Brain pericyte (primary cell): Measurements from ENCODE around the gene OR52J3.
A peak's percentile ranks its signal among the peaks of the same experiment; 100 is the strongest.
"Not testable (repeated sequence)": the region's sequence is repeated elsewhere in the genome, so short reads cannot be mapped to it uniquely, and the experiment has no call there.

Experiments used
- DNase-seq: peaks from one replicate; pipeline ENCODE4 v3.0.0-alpha.2; 2012; ENCODE audit warnings: low read depth, low spot score

The OR52J3 gene

DNA sequence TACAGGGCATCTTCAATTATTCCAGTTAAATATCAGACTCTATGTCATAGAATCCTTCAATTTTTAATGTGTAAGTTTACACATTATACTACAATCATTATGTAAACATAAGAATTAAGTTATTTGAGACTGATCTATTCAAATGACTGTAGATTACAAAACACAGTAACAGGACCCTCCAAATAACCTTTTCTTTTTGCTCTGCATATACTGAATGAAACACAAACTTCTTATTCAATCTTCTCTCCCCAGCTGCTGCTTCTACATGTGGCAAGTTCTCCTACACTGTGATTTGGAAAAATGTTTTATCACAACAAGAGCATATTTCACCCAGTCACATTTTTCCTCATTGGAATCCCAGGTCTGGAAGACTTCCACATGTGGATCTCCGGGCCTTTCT lies at the start of gene OR52J3:
Gene OR52J3, plus strand, starts transcription at position 301 of the 400 bp plus-strand sequence. Its CDS starts 0 bp downstream, at position 301.
- DNase-seq = no peak

DNA sequence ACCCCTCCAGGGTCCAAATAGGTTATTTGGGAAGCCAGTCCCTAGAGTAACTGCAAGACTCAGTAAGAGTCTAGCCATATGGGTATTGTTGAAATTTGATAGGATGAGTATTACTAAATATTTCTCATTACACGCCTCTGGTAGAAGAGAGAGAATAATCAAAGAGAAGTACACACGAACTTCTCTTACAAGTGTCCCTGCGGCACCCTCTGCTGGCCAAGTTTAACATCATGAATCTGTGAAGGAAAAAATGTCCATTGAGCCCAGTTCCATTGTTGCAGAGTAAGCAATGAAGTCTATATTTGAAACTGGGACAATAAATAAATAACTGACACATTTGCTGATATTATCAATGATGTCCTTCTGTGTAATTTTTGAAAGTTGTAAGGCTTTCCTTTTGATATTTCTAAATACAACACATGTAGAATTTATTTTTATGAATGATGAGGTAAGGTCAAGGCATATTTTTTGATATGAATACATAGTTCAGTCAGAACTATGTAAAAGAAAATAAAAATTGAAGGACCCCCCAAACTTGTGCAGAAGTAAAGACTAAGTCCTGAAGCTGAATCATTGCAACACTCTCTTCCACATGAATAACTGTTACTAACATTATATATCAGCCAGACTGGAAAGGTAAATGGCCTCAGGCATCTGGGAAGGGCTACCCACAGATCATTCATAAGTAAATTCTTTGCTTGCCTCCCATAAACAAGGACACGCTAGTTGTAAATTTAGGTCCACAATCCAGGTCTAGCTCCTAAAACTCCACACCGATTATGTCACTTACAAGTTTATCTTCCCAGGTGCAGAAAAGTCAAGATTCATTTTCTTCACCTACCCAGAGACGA lies 41.7 kb upstream of the OR52J3 start:
- peak; percentile 6 for DNase-seq

DNA sequence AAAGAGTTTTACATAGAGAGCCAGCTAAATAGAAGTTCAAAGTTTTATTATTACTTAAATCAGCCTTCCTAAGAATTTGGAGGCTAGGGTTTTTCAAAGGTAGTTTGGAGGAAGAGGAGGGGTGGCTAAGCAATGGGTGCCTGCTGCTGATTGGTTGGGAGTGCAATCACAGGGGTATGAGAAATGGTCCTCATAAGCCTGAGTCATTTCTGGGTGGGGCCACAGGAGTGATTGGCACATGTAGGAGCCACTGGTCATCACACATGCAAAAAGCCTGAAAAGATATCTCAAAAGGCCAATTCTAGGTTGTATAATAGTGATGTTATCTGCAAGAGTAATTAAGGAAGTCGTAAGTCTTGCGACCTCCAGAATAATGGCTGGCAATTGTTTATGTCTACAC lies 38.8 kb upstream of the OR52J3 start:
- no peak for DNase-seq

DNA sequence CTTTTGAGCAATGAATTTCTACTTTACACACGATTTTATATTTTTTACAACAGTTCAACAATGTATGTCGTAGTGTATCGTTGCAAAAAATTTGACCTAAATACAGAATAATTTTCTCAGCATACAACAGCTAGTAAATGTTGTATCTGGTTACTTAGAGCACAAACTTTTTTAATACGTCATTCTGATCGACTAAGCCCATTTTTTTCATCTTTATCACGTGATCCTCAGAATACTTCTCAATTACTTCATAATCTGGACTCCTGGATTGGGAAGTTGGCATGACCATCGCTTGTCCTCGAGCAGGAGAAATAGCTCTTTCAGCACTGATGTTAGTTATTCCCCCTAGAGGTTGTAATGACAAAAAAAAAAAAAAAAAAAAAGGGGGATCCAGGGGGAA lies 35.1 kb upstream of the OR52J3 start:
- no peak for DNase-seq

DNA sequence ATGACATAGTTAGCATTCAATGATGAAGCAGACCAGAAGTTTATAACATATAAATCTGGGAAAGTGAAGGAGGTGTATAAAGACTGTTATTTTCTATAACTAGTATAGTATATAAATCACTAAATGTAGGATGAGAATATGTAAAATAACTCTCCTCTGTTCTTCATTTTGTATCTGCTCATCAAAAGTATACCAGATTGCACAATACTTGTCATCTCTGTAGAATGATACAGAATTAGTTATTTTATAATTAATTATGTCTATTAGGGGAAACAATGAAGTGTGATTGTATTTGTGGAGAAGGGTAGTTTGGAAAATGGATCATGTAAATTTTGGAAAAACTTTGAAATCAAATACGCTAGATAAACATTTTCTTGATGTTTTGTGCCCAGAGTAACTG lies 33.3 kb upstream of the OR52J3 start:
- no peak for DNase-seq

DNA sequence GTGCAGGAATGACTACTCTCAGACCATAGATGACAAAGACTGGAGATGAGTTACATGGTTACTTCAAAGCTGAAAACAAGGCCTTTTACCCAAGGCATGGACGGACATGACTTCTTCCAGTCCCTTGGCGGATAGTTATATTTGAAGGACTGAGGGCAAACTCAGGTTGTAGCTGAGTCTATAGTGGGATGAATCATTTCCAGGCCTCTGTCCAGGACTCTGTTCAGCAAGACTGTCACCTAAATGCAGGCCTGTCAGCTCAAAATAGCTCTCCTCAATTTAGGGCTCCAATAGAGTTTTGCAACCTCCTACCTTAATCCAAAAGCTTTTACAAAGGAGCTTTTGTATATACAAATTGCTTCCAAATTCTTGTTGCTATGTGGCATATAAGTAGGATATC lies 24.3 kb upstream of the OR52J3 start:
- DNase-seq = no peak

DNA sequence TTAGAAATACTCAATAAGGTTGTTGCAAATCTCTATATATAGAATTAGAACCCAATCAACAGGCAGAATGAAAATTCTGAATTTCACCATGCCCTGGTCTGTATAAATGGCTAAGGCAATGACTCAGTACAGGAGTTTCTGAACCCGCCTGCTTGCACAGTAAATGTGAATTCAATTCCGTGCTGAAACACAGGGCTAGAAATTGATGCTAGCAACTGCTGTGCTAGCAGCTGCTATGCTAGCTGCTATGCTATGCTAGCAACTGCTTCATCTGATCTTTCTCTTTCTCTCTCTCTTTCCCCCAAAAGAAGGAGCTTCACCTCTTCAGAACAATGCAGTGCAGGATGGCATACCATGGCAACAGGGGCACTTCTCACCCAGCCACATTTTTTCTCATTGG lies 9.7 kb upstream of the OR52J3 start:
- DNase-seq = no peak

DNA sequence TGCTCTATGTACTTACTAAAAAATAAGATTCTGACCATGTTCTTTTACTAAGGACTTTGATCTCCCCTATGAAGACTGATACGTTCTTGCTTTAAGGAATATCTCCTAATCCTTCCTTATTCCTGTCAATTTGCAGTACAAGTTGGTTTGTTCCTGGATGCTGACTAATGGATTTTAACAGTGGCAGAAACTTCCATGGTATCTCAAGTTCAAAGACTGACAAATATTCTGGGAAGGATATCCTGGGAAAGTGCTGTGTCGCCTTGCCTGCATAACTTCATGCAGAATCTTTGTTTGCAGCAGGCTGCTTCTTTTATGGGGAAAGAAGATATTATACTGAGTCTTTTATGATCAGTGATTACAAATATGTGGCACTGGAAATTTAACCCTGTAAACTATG lies 8.4 kb upstream of the OR52J3 start:
- DNase-seq = no peak

DNA sequence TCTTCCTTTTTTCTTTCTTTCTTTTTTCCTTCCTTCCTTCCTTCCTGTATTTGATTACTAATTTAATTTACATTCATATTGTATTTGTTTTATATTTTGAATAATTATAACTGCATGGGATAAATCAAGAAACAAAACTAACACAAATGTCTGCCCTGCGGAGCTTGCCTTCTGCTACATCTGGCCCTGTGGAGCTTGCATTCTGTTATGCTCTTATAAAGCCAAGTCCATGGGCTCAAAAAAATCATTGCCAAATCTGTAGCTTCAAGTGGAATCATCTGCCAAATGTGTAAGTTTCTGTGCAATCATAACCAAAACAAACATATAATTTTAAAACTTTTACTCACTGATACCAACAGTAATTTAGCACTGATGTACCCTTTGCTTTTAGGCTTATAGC lies 8.0 kb upstream of the OR52J3 start:
- no peak for DNase-seq

DNA sequence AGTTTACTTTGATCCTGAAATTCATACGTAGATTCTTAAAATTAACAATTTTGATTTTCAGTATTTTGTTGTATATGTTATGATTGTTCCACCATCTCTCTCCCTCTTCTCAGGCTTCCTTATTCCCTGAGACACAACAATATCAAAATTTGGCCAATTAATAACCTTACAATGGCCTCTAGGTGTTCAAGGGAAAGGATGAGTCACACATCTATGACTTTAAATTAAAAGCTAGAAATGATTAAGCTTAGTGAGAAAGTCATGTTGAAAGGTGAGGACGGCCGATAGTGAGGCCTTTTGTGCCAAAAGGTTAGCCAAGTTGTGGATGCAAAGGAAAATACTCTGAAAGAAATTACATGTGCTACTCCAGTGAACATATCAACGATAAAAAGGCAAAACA lies 5.5 kb upstream of the OR52J3 start:
- DNase-seq = no peak

DNA sequence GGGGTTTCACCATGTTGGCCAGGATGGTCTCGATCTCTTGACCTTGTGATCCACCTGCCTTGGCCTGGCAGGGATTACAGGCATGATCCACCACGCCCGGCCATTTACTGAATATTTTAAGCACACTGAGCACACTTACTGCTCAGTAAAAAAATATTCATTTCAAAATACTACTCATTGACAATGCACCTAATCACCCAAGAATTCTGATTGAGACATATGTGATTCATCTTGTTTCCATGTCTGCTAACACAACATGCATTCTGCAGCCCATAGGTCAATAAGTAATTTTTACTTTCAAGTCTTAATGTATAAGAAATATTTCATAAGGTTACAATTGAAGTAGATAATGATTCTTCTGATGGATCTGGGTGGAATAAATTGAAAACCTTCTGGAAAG lies 4.2 kb upstream of the OR52J3 start:
- DNase-seq = no peak

DNA sequence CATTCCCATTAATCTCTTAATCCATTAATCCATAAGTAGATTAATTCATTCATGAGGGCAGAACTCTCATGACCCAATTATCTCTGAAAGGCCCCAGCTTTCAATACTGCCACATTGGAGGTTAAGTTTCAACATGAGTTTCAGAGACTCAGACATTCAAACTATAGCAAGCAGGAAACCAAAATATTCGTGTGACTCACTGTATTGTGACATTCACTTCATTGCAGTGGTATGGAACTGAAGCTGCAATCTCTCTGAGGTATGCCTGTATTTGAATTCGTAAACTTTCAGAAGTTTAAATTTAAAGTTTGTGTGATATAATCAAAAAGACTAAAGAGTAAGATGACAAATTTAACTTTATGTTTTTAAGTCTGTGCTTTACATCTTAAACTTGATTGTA lies 2.9 kb upstream of the OR52J3 start:
- DNase-seq = no peak

DNA sequence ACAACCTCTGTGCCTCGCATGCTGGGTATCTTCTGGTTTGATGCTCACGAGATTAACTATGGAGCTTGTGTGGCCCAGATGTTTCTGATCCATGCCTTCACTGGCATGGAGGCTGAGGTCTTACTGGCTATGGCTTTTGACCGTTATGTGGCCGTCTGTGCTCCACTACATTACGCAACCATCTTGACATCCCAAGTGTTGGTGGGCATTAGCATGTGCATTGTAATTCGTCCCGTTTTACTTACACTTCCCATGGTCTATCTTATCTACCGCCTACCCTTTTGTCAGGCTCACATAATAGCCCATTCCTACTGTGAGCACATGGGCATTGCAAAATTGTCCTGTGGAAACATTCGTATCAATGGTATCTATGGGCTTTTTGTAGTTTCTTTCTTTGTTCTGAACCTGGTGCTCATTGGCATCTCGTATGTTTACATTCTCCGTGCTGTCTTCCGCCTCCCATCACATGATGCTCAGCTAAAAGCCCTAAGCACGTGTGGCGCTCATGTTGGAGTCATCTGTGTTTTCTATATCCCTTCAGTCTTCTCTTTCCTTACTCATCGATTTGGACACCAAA lies 516 bp downstream of the OR52J3 start:
- no peak for DNase-seq

DNA sequence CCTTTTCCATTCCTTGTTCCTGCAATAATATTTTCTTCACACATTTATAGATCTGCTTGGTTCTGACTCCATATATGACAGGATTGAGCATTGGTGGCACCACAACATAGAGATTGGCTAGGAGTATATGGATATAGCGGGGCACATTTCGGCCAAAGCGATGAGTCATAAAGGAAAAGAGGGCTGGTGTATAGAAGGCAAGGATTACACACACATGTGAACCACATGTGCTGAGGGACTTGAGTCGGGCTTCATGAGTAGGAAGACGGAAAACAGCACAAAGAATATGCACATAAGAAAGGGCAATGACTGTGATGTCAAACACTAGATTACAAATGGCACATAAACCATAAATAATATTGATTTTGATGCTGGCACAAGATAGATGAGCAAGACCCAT lies 12.4 kb downstream of the OR52J3 start:
- not testable (repeated sequence) for DNase-seq

DNA sequence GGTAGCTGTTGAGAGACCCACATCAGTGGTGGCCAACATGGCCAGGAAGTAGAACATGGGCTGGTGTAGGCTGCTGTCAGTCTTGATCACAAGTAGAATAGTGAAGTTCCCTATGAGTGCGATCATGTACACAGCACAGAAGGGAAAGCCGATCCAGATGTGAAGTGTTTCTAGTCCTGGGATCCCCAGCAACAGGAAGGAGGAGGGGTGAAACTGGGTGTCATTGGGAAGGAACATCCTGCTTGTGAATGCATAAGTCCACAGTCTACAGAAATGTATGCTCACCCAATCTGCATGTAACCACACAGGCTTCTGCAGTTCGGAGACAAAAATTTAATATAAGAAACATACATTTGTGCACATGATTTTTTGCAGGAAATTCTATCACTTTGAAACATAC lies 13.1 kb downstream of the OR52J3 start, which contains the start of gene OR52E2:
Gene OR52E2, minus strand, starts transcription at position 237 of the 400 bp plus-strand sequence. Its CDS starts 0 bp downstream, at position 237.
- no peak for DNase-seq

DNA sequence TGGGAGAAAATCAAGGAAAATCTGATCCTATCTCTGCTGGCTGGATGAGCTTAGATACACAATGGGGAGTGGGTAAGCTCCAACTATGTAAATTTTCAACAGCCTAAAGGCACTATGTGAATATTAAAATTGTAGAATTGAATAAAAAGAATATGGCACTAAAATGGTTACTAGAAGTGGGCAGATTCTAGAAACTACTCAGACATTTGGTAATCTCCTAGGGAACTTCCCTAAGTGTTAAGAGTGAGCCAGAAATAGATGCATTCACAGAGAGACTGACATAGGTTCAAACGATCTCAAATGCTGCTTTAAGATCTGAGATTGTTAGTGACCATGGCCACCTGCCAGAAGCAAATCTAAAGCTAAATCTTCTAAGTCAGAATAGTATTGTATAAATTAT lies 18.7 kb downstream of the OR52J3 start:
- DNase-seq = no peak

DNA sequence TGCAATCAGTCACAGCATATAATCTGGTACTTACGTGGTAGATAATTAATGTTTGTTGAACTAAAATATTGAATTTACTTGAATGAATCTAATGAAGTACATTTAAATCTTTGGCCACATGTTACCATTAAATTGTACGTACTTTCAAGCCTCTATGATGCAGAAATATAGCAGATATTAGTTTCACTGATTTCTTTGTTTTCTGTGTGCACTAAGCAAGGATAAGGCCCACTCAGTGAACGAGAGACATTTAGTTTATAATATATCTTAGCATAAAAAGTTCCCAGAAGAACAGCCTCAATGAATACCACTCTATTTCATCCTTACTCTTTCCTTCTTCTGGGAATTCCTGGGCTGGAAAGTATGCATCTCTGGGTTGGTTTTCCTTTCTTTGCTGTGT lies 22.9 kb downstream of the OR52J3 start, which contains the start of gene OR52E1:
Gene OR52E1, plus strand, starts transcription at position 301 of the 400 bp plus-strand sequence.
- no peak for DNase-seq

DNA sequence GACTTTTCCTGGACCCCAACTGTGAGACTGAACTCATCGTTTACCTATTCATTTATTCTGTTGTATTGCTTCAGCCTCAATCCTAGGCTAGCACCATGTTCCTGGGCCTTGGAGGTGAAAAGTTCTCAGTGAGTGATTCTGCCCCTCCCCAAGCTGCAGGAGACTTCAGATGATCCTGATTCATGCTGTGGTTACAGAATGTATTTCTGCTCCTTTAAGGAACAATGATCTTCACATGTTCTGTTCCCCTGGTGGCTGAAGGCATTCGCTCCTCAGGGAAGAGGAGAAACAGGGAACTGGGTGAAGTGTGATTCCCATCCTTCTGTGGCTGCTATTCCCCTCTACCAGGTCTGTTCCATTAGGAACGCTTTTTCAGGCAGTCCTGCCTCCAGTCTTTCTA lies 25.5 kb downstream of the OR52J3 start:
- DNase-seq = no peak

DNA sequence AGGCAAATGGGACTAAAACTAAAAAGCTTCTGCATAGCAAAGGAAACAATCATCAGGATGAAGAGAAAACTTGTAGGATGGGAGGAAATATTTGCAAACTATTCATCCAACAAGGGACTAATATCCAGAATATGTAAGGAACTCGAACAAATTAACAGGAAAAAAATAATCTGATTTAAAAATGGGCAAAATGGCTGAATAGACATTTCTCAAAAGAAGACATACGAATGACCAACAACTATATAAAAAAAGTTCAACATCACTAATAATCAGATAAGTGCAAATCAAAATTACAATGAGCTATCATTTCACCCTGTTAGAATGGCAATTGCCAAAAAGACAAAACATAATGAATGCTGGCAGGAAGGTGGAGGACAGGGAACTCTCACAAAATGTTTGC lies 35.1 kb downstream of the OR52J3 start:
- DNase-seq = no peak

DNA sequence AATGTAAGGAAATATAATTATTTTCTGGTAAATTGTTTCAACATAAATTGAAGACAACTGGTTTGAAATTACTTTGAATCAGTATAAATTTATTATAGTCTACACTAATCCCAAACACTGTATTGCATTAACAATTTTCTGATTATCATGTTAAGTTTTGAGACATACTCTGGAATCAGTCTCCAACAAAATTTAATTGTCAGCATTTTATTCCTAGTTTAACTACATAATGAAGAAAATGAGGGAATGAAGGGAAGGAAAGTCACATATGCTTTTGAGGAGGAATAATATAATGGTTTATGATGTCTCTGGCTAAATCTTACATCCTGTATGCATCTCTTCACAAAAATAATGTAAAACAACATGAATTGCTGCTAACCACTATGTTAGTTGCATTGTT lies 37.3 kb downstream of the OR52J3 start:
- no peak for DNase-seq

DNA sequence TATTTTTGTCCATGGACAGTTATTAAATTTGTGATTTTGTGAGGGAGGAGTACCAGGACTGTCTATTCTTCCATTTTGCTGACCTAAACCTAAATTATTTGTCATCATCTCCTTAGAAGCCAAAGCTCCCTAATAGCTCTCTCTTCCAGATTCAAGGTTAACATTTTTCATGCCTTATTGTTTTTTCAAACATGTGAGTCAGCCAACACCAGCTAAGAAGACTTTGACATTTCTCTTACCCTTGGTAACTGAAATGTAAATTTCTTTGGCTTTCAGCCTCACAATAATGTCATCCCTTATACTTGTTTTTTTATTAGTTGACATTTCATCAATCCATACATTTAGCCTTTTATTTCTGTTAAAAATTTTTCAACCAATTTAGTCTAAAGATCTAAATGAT lies 42.2 kb downstream of the OR52J3 start:
- DNase-seq = no peak

DNA sequence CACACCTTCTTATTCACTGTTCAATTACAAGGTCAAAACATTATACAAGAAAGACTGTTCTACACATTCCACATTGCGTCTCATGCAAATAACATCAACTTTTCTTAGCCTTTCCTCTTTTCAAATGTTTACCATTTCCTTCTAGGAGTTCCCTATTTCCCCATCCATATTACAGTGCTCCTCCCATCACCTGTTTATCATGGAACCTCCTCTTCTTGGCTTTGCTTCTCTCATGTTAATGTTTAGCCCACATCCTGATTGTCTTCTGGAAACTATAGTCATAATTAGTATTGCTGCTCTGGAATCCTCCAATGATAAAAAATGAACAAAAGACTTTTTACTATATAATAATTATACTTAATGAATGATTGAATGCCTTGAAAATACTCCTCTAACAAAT lies 44.3 kb downstream of the OR52J3 start:
- DNase-seq = no peak
